A549 (cell line): ENCODE measurements around the gene SPDYC. TPM values are rescaled to one million over a fixed set of nuclear protein-coding genes. Genes with fewer than 3 reads are reported as not detected.

Experiments used
- ATAC-seq, 2 experiments: fragments of 200-7000 bp in 1 of 2; fragments of >200 bp in 1 of 2; cut with Nextera tagmentation in 1 of 2; cut with Tn5 transposase in 1 of 2; 3 replicates each; pipeline versions ENCODE4 v1.8.0 to v1.9.1; 2018 to 2020; ENCODE audit warnings: mild to moderate bottlenecking in 1 of 2, moderate library complexity in 1 of 2
- CTCF ChIA-PET: fragments of 300-600 bp; sonication (Branson Sonifier 250); formaldehyde crosslinking; extraction: SDS; loops from one replicate; lab custom pipeline; 2021; ENCODE audit warnings: antibody characterized with exemption, inconsistent platforms; lab: Yijun Ruan, JAX
- POLR2A ChIA-PET: fragments of 350-600 bp; formaldehyde crosslinking; extraction: SDS; loops from one replicate; lab custom pipeline; 2021; ENCODE audit warnings: antibody characterized with exemption, inconsistent platforms; lab: Yijun Ruan, JAX
- DNase-seq, 2 experiments: peaks; one replicate each; pipeline versions ENCODE4 v3.0.0 to v3.0.0-alpha.2; 2011 to 2016; ENCODE audit warnings: low read depth in 1 of 2, low spot score in 1 of 2
- FAIRE-seq: peaks from 2 replicates; lab custom pipeline; 2011; peaks lifted over from hg19 to GRCh38; lab: Jason Lieb, UNC
- H3K27ac ChIP-seq, 2 experiments: fragments of >200 bp; sonication (Bioruptor Twin); formaldehyde crosslinking; 3 replicates each; pipeline ENCODE4 v1.5.1; 2016 to 2017
- H3K4me1 ChIP-seq: fragments of >200 bp; sonication (Bioruptor Twin); formaldehyde crosslinking; 3 replicates; pipeline ENCODE4 v1.6.1; 2016
- H3K4me2 ChIP-seq: fragments of >200 bp; sonication (Bioruptor Twin); formaldehyde crosslinking; 3 replicates; pipeline ENCODE4 v1.6.1; 2016
- H3K4me3 ChIP-seq: fragments of >200 bp; sonication (Bioruptor Twin); formaldehyde crosslinking; 3 replicates; pipeline ENCODE4 v1.5.1; 2016
- H3K9me3 ChIP-seq: fragments of >200 bp; sonication (Bioruptor Twin); formaldehyde crosslinking; 3 replicates; pipeline ENCODE4 v1.6.1; 2016
- BCL3 ChIP-seq: fragments of >200 bp; sonication (Bioruptor Twin); formaldehyde crosslinking; IDR thresholded peaks from 3 replicates; pipeline ENCODE4 v1.6.1; 2016
- CBX2 ChIP-seq: fragments of 200-600 bp; sonication (generic); IDR thresholded peaks from 2 replicates; pipeline ENCODE4 v1.6.1; 2016; ENCODE audit warnings: low read depth, mild to moderate bottlenecking, borderline replicate concordance
- CHD2 ChIP-seq: fragments of 150-350 bp; IDR thresholded peaks from 2 replicates; pipeline ENCODE4 v1.6.1; 2014; ENCODE audit warnings: low read length; ENCODE audit not compliant: partially characterized antibody
- CHD4 ChIP-seq: fragments of 200-600 bp; sonication (generic); IDR thresholded peaks from 2 replicates; pipeline ENCODE4 v1.6.1; 2016; ENCODE audit warnings: antibody characterized with exemption, mild to moderate bottlenecking, borderline replicate concordance
- HDAC2 ChIP-seq: fragments of 200-600 bp; sonication (generic); IDR thresholded peaks from 2 replicates; pipeline ENCODE4 v1.6.1; 2016
- HOXA7 ChIP-seq: fragments of 250-450 bp; sonication (Bioruptor Pico); IDR thresholded peaks from 2 replicates; pipeline ENCODE4 v1.5.0; 2020; ENCODE audit warnings: mild to moderate bottlenecking, moderate library complexity
- HOXB13 ChIP-seq: fragments of 250-450 bp; sonication (Bioruptor Pico); IDR thresholded peaks from 2 replicates; pipeline ENCODE4 v1.5.0; 2020; ENCODE audit warnings: low read depth, mild to moderate bottlenecking, moderate library complexity
- HOXB5 ChIP-seq: fragments of 250-450 bp; sonication (Bioruptor Pico); IDR thresholded peaks from 2 replicates; pipeline ENCODE4 v1.5.0; 2020; ENCODE audit warnings: mild to moderate bottlenecking, moderate library complexity
- JUN ChIP-seq, 2 experiments: fragments of >200 bp; sonication (Bioruptor Twin); formaldehyde crosslinking; IDR thresholded peaks; 2 replicates in 1 of 2; 3 replicates in 1 of 2; pipeline ENCODE4 v1.6.1; 2016 to 2017
- KDM1A ChIP-seq: fragments of 200-600 bp; sonication (generic); IDR thresholded peaks from 2 replicates; pipeline ENCODE4 v1.6.1; 2016; ENCODE audit warnings: low read depth, mild to moderate bottlenecking
- KDM5A ChIP-seq: fragments of 200-600 bp; sonication (generic); IDR thresholded peaks from 2 replicates; pipeline ENCODE4 v1.6.1; 2016; ENCODE audit warnings: antibody characterized with exemption, mild to moderate bottlenecking
- MAFK ChIP-seq: fragments of 450-650 bp; IDR thresholded peaks from 2 replicates; pipeline ENCODE4 v1.6.1; 2014; ENCODE audit not compliant: partially characterized antibody
- NR3C1 ChIP-seq: fragments of >200 bp; sonication (Bioruptor Twin); formaldehyde crosslinking; IDR thresholded peaks from 3 replicates; pipeline ENCODE4 v1.6.1; 2017
- PBX3 ChIP-seq: IDR thresholded peaks from 2 replicates; pipeline ENCODE4 v1.6.1; 2012
- POLR2AphosphoS2 ChIP-seq: conservative IDR thresholded peaks from 2 replicates; pipeline ENCODE4 v1.6.1; 2012; ENCODE audit warnings: low read length, improper control_type of control experiment, inconsistent platforms
- REST ChIP-seq: fragments of 200-600 bp; sonication (generic); IDR thresholded peaks from 2 replicates; pipeline ENCODE4 v1.6.1; 2016; ENCODE audit warnings: antibody characterized with exemption, mild to moderate bottlenecking, moderate library complexity
- RNF2 ChIP-seq: fragments of 200-600 bp; sonication (generic); IDR thresholded peaks from 2 replicates; pipeline ENCODE4 v1.6.1; 2016; ENCODE audit warnings: low read depth, mild to moderate bottlenecking, antibody characterized with exemption, moderate library complexity, borderline replicate concordance
- SMC3 ChIP-seq: fragments of >200 bp; sonication (Bioruptor Twin); formaldehyde crosslinking; IDR thresholded peaks from 3 replicates; pipeline ENCODE4 v1.6.1; 2018; ENCODE audit warnings: inconsistent platforms
- TP53 ChIP-seq: fragments of 250-450 bp; sonication (Bioruptor Pico); IDR thresholded peaks from 2 replicates; pipeline ENCODE4 v1.5.0; 2021; ENCODE audit warnings: mild to moderate bottlenecking, moderate library complexity
- USF2 ChIP-seq: fragments of 450-650 bp; IDR thresholded peaks from 2 replicates; pipeline ENCODE4 v1.6.1; 2014; ENCODE audit warnings: antibody characterized with exemption
- ZC3H11A ChIP-seq: fragments of 450-650 bp; IDR thresholded peaks from 2 replicates; pipeline ENCODE4 v1.6.1; 2014; ENCODE audit warnings: antibody characterized with exemption, mild to moderate bottlenecking
- WGBS: methylation state at CpG from one replicate; pipeline ENCODE4 v1.1.6; 2017; ENCODE audit errors: missing lambda C conversion rate; 5-methylcytosine and 5-hydroxymethylcytosine counted together
- polyA plus RNA-seq, 4 experiments: library from polyadenylated mRNA; depleted of rRNA in 3 of 4; stranded (reverse); fragments of >200 nt; fragmentation: RNase III in 1 of 4; extraction: RNeasy Plus Mini Kit Qiagen cat#74134 plus additional on column Dnase treatment in 1 of 4; gene quantifications; 2 replicates in 3 of 4; 3 replicates in 1 of 4; pipeline ENCODE4 v1.2.3, GENCODE V29; 2011 to 2017
- TF ChIP-seq, protein P1 (sequence below): fragments of >200 bp; sonication (Bioruptor Twin); formaldehyde crosslinking; IDR thresholded peaks from 2 replicates; pipeline ENCODE4 v1.6.1; 2016

The SPDYC gene
- polyA plus RNA-seq, 2 of the 4 experiments (the other 2 are of a cell fraction): not detected

DNA sequence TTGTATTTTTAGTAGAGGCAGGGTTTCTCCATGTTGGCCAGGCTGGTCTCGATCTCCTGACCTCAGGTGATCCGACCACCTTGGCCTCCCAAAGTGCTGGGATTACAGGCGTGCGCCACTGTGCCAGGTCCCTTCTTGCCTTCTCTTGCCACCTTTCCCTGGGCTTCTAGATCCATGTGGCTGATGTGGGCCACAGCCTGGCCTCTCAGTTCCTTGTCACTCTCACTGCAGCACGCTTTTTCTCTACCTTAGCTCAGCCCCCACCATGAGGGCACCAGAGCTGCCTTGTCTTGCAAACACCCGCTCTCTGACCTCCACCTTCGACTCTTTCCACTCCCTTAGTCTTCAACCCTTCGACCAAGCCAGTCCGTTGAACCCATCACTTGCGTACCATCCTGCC lies 19.2 kb downstream of the SPDYC start:
- DNase-seq (no peak), ATAC-seq (no peak), FAIRE-seq (no peak)
- H3K4me3 ChIP-seq: no peak overlapping the region
- H3K4me1 ChIP-seq: no peaks in the 10 kb centered on the region
- 88% methylated on average over 10 of the region's 10 CpGs for WGBS
- CTCF ChIA-PET: interaction anchor here (0.9 kb wide), 1 partner anchor 140 kb away, joined by 3 read pairs; no protein-coding TSS in a partner anchor
- no peaks in the 10 kb centered on the region for H3K9me3 ChIP-seq
- no peak overlapping the region for H3K4me2 ChIP-seq
- no peak overlapping the region for H3K27ac ChIP-seq
- POLR2A ChIA-PET: no interaction called here
- TF ChIP-seq HDAC2: no peak
- TF ChIP-seq CHD2: no peak
- TF ChIP-seq USF2: no peak
- no peak for TF ChIP-seq CHD4
- no peak for TF ChIP-seq BCL3

- Histone ChIP-seq H3K9me3 (no peaks in the 10 kb centered on the region), H3K27ac (no peak overlapping the region), H3K4me3 (no peak overlapping the region), H3K4me1 (no peaks in the 10 kb centered on the region), H3K4me2 (no peak overlapping the region)
- CTCF ChIA-PET: no interaction called here
- WGBS: 100% methylated on average over 2 of the region's 2 CpGs
- FAIRE-seq: peak; percentile 18
- POLR2A ChIA-PET: no interaction called here
- no peak for ATAC-seq
- no peak for DNase-seq
- TF ChIP-seq CHD2 (no peak), HOXB13 (CRISPR knock-in tag) (no peak), JUN (IDR thresholded peaks at IDR 0.05) (no peak), MAFK (no peak), HOXB5 (CRISPR knock-in tag) (no peak), POLR2AphosphoS2 (no peak)
- TF ChIP-seq, protein P1, sequence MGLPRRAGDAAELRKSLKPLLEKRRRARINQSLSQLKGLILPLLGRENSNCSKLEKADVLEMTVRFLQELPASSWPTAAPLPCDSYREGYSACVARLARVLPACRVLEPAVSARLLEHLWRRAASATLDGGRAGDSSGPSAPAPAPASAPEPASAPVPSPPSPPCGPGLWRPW: no peak
These were observed 24.5 kb downstream of the SPDYC start for GRCh38 chr11:65194564-65194963.

DNA sequence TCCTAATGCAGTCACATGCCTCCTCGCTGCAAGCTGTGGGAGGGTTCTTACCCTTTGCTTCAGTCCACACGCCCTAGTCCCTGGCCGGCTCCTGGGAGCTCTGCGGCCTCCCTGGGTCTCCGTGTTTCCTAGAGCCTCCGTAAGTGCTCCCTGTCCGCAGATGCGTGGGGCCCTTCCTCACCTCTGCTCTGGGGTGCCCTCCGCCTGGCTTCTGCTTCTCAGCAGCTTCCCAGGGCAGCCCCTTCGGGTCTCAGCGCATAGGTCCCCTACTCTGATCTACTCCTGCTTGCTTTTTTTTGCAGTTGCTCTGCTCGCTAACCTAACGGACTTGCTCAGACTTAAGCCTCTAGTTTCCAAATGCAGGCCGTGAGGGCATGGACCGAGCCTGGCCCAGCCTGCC lies 34.1 kb downstream of the SPDYC start:
- H3K4me2 ChIP-seq: no peak overlapping the region
- no peaks in the 10 kb centered on the region for H3K9me3 ChIP-seq
- H3K4me1 ChIP-seq: no peaks in the 10 kb centered on the region
- DNase-seq (no peak), FAIRE-seq (no peak), ATAC-seq (no peak)
- no peak overlapping the region for H3K4me3 ChIP-seq
- no peak overlapping the region for H3K27ac ChIP-seq
- ChIA-PET POLR2A (no interaction called here), CTCF (interaction anchor here (0.7 to 5.3 kb wide), 29 partner anchors 8 to 307 kb away, joined by 3 to 81 read pairs (median 5); partner anchors contain the start of gene CAPN1)
- TF ChIP-seq RNF2 (no peak), TP53 (CRISPR knock-in tag) (no peak), KDM1A (no peak), PBX3 (no peak), SMC3 (no peak), CHD4 (no peak), KDM5A (no peak), HOXA7 (CRISPR knock-in tag) (no peak), REST (no peak), NR3C1 (no peak), ZC3H11A (no peak), CBX2 (no peak)
- TF ChIP-seq, protein P1: no peak
- 95% methylated on average over 15 of the region's 15 CpGs for WGBS
